ENCODE results near the gene SAFB.

The SAFB gene

DNA sequence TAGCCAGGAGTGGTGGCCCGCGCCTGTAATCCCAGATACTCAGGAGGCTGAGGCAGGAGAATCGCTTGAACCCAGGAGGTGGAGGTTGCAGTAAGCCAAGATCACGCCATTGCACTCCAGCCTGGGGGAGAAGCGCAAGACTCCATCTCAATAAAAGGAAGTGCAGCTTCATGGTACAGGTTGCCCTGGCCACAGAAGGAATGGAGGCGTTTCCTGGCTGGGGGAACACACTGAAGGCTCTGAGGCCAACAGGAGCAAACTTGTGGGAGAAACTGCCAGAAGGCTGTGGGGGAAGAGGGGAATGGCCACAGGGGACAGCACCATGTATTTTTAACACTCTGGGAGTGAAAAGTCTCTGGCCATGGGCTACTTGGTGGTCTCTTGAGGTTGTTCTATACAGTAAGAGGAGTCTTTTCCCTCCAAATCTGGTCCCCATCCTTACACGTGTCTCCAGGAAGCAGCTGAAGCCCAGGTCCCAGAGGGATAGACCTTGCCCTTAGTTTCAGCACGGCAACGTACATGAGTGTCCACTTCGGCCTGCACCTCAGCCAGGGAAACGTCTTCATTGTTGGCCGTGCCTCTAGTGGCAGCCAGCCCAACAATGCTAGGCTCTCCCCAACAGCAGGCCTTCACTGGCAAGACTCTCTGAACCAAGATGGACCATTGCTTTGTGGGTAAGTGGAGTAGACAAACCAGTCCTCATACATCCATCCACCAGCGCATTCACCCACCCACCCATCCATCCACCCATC, 50.0 kb downstream of the SAFB start:
- no peak overlapping the region for H3K9ac ChIP-seq
- no peak overlapping the region for H2AFZ ChIP-seq
- no peaks in the 10 kb centered on the region for H3K36me3 ChIP-seq (ENCODE audit: control insufficient read depth, insufficient read depth, low read length)
- H3K79me2 ChIP-seq: no peaks in the 10 kb centered on the region
- no peak overlapping the region for H3K27ac ChIP-seq
- H3K4me2 ChIP-seq (ENCODE audit: low read length): no peak overlapping the region
- H3K27me3 ChIP-seq (ENCODE audit: control insufficient read depth, insufficient read depth, low read length): no peaks in the 10 kb centered on the region
- TF ChIP-seq CTCF (IDR thresholded peaks at IDR 0.05): no peak
- H3K9me3 ChIP-seq (ENCODE audit: control insufficient read depth, low read length): no peaks in the 10 kb centered on the region
- H3K4me1 ChIP-seq: no peaks in the 10 kb centered on the region
- H3K4me3 ChIP-seq (ENCODE audit: low read depth, low read length): no peak overlapping the region

- Histone ChIP-seq H3K27me3 (ENCODE audit: control insufficient read depth, insufficient read depth, low read length) (no peaks in the 10 kb centered on the region), H3K4me2 (ENCODE audit: low read length) (no peak overlapping the region), H3K36me3 (ENCODE audit: control insufficient read depth, insufficient read depth, low read length) (no peaks in the 10 kb centered on the region), H3K27ac (no peak overlapping the region), H3K4me1 (no peaks in the 10 kb centered on the region), H3K9ac (no peak overlapping the region), H3K79me2 (no peaks in the 10 kb centered on the region), H3K9me3 (ENCODE audit: control insufficient read depth, low read length) (no peaks in the 10 kb centered on the region), H2AFZ (no peak overlapping the region), H3K4me3 (ENCODE audit: low read depth, low read length) (no peak overlapping the region)
- TF ChIP-seq CTCF (IDR thresholded peaks at IDR 0.05): no peak
Measured at GRCh38 chr19:5673752-5674151, 50.9 kb downstream of the SAFB start.

DNA sequence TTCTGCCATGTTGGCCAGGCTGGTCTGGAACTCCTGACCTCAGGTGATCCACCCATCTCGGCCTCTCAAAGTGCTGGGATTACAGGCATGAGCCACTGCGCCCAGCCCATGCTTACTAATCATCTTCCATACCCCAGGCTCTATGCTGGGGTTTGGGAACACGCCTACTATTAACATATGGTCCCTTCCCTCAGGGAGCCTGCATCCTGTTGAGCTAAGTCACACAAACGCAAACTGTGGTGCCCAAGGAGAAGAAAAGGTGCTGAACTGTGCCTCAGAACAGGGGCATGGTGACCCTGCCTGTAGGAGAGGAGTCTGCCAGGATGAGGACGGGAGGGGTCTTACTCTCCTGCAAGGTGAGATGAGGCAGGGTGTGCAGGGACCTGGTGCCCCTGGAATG, 51.8 kb downstream of the SAFB start:
- no peak overlapping the region for H2AFZ ChIP-seq
- H3K79me2 ChIP-seq: no peaks in the 10 kb centered on the region
- no peak overlapping the region for H3K4me2 ChIP-seq (ENCODE audit: low read length)
- H3K36me3 ChIP-seq (ENCODE audit: control insufficient read depth, insufficient read depth, low read length): no peaks in the 10 kb centered on the region
- H3K27me3 ChIP-seq (ENCODE audit: control insufficient read depth, insufficient read depth, low read length): no peaks in the 10 kb centered on the region
- TF ChIP-seq CTCF (IDR thresholded peaks at IDR 0.05): no peak
- H3K4me1 ChIP-seq: no peaks in the 10 kb centered on the region
- no peak overlapping the region for H3K27ac ChIP-seq
- H3K4me3 ChIP-seq (ENCODE audit: low read depth, low read length): no peak overlapping the region
- H3K9me3 ChIP-seq (ENCODE audit: control insufficient read depth, low read length): no peaks in the 10 kb centered on the region
- H3K9ac ChIP-seq: no peak overlapping the region

GRCh38 chr19:5676105-5676771, 53.4 kb downstream of the SAFB start:
- no peaks in the 10 kb centered on the region for H3K79me2 ChIP-seq
- no peak overlapping the region for H3K27ac ChIP-seq
- H3K4me2 ChIP-seq (ENCODE audit: low read length): no peak overlapping the region
- no peaks in the 10 kb centered on the region for H3K4me1 ChIP-seq
- TF ChIP-seq CTCF (IDR thresholded peaks at IDR 0.05): no peak
- no peak overlapping the region for H2AFZ ChIP-seq
- no peaks in the 10 kb centered on the region for H3K27me3 ChIP-seq (ENCODE audit: control insufficient read depth, insufficient read depth, low read length)
- H3K9me3 ChIP-seq (ENCODE audit: control insufficient read depth, low read length): no peaks in the 10 kb centered on the region
- no peak overlapping the region for H3K4me3 ChIP-seq (ENCODE audit: low read depth, low read length)
- no peak overlapping the region for H3K9ac ChIP-seq
- no peaks in the 10 kb centered on the region for H3K36me3 ChIP-seq (ENCODE audit: control insufficient read depth, insufficient read depth, low read length)

DNA sequence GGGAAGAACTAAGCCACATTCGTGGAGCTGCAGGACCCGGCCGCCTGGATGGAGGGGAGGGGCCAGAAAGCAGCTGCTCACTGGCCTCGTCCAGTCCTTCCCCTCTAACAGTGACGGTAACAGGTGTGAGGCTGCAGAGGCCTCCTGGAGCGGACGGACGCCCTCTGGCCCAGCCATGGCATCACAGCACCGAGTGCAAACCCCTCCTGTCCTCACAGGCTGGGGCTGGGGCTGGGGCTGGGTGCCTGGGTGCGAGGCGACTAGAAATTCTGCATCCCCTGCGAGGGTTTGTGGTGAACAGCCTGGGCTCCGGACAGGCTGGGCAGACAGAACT, 53.9 kb downstream of the SAFB start:
- Histone ChIP-seq H3K79me2 (no peaks in the 10 kb centered on the region), H3K36me3 (ENCODE audit: control insufficient read depth, insufficient read depth, low read length) (no peaks in the 10 kb centered on the region), H3K27ac (no peak overlapping the region), H2AFZ (no peak overlapping the region), H3K4me1 (no peaks in the 10 kb centered on the region), H3K4me2 (ENCODE audit: low read length) (no peak overlapping the region), H3K4me3 (ENCODE audit: low read depth, low read length) (no peak overlapping the region), H3K9ac (no peak overlapping the region), H3K27me3 (ENCODE audit: control insufficient read depth, insufficient read depth, low read length) (no peaks in the 10 kb centered on the region), H3K9me3 (ENCODE audit: control insufficient read depth, low read length) (no peaks in the 10 kb centered on the region)
- no peak for TF ChIP-seq CTCF (IDR thresholded peaks at IDR 0.05)
